ENCODE results near the gene NIBAN1.
A peak's percentile ranks its signal among the peaks of the same experiment; 100 is the strongest.

NIBAN1 gene

GRCh38 chr1:184974056-184974836, at the start of gene NIBAN1:
TSS of gene NIBAN1 (minus strand) at chr1:184974508. CDS start at chr1:184974356, 152 bp downstream.
- peak within 1 kb of the TSS; percentile 72 for H3K4me3 ChIP-seq (ENCODE audit: low read depth, low read length)
- DNase-seq (ENCODE audit: low read depth): peak; percentile 87
- TF ChIP-seq CTCF (IDR thresholded peaks at IDR 0.05; ENCODE audit: insufficient read depth, low read depth, low read length, missing control alignments): no peak

- TF ChIP-seq CTCF (IDR thresholded peaks at IDR 0.05; ENCODE audit: insufficient read depth, low read depth, low read length, missing control alignments): no peak
- no peak overlapping the region for H3K4me3 ChIP-seq (ENCODE audit: low read depth, low read length)
- peak; percentile 4 for DNase-seq (ENCODE audit: low read depth)
Measured at GRCh38 chr1:185017966-185018365, 43.7 kb upstream of the NIBAN1 start.

- DNase-seq (ENCODE audit: low read depth): peak; percentile 6
- no peak overlapping the region for H3K4me3 ChIP-seq (ENCODE audit: low read depth, low read length)
- no peak for TF ChIP-seq CTCF (IDR thresholded peaks at IDR 0.05; ENCODE audit: insufficient read depth, low read depth, low read length, missing control alignments)
Measured at GRCh38 chr1:185017338-185017737, 43.0 kb upstream of the NIBAN1 start.

GRCh38 chr1:185016880-185017279, 42.6 kb upstream of the NIBAN1 start:
- no peak overlapping the region for H3K4me3 ChIP-seq (ENCODE audit: low read depth, low read length)
- TF ChIP-seq CTCF (IDR thresholded peaks at IDR 0.05; ENCODE audit: insufficient read depth, low read depth, low read length, missing control alignments): no peak
- DNase-seq (ENCODE audit: low read depth): no peak

DNA sequence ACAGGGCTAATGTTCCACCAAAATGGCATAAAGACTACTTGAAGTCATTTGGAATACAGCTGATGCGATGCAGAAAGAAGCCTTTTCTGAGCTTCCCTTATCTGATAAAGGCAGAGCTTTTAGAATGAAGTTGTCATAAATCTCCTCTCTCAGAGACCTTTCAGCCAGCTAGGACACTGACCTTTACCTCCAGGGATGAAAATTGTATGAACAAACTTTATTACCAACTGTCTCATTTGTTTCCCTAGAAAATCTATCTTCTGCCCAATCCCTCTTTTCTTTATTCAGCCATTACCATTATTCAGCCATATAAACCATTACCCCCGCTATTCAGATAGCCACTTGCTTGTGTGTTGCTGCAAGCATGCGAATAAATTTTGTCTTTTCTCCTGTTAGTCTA, 41.3 kb upstream of the NIBAN1 start:
- no peak for DNase-seq (ENCODE audit: low read depth)
- TF ChIP-seq CTCF (IDR thresholded peaks at IDR 0.05; ENCODE audit: insufficient read depth, low read depth, low read length, missing control alignments): no peak
- H3K4me3 ChIP-seq (ENCODE audit: low read depth, low read length): no peak overlapping the region

DNA sequence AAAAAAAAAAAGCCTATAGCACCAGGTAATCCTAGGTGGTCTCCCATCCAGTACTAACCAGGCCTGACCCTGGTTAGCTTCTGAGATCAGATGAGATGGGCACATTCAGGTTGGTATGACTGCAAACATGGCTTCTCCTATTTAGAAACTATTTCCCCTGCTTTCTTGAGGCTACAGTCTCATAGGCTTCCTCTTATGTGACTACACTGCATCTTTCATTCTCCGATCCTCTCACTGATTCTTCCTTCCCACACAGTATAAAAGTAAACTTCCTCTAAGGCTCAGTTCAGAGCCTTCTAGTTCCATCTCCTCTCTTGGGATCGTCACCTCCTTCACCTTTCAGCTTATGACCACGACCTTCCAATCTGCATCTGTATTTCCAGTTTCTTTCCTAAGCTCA, 40.6 kb upstream of the NIBAN1 start:
- no peak for DNase-seq (ENCODE audit: low read depth)
- H3K4me3 ChIP-seq (ENCODE audit: low read depth, low read length): no peak overlapping the region
- no peak for TF ChIP-seq CTCF (IDR thresholded peaks at IDR 0.05; ENCODE audit: insufficient read depth, low read depth, low read length, missing control alignments)

- H3K4me3 ChIP-seq (ENCODE audit: low read depth, low read length): no peak overlapping the region
- TF ChIP-seq CTCF (IDR thresholded peaks at IDR 0.05; ENCODE audit: insufficient read depth, low read depth, low read length, missing control alignments): no peak
- no peak for DNase-seq (ENCODE audit: low read depth)
Measured at GRCh38 chr1:185010361-185010760, 36.1 kb upstream of the NIBAN1 start.
